GM21723 (cell line): ENCODE data around the gene GBF1.

ENCODE experiments used
- ATAC-seq: cut with Tn5 transposase; IDR thresholded peaks from one replicate; pipeline ENCODE4 v1.9.1; 2021; ENCODE audit warnings: mild to moderate bottlenecking, moderate library complexity; ENCODE audit not compliant: unreplicated experiment

The GBF1 gene

GRCh38 chr10:102394079-102394800 lies 148.9 kb downstream of the GBF1 start:
- peak; percentile 82 for ATAC-seq

- ATAC-seq, result peak; percentile 1
Observed at GRCh38 chr10:102394801-102395399, 149.6 kb downstream of the GBF1 start.

- ATAC-seq, result peak; percentile 34
Observed at GRCh38 chr10:102395400-102396316, 150.3 kb downstream of the GBF1 start, which contains the start of gene NFKB2. Gene NFKB2 (plus strand): TSS chr10:102395705. CDS start chr10:102395960, 255 bp downstream.

- no peak for ATAC-seq
Observed at GRCh38 chr10:102396317-102396650, 151.0 kb downstream of the GBF1 start.

- ATAC-seq, result no peak
Observed at GRCh38 chr10:102396730-102397151, 151.4 kb downstream of the GBF1 start.

GRCh38 chr10:102397222-102398171 lies 152.2 kb downstream of the GBF1 start:
- no peak for ATAC-seq

GRCh38 chr10:102398172-102399020 lies 153.1 kb downstream of the GBF1 start:
- ATAC-seq, result no peak

GRCh38 chr10:102399217-102400021 lies 154.1 kb downstream of the GBF1 start:
- peak; percentile 50 for ATAC-seq

GRCh38 chr10:102400076-102400475 lies 154.7 kb downstream of the GBF1 start:
- ATAC-seq, result no peak

- no peak for ATAC-seq
Observed at GRCh38 chr10:102400598-102401341, 155.4 kb downstream of the GBF1 start.

GRCh38 chr10:102401342-102401654 lies 156.0 kb downstream of the GBF1 start:
- ATAC-seq, result no peak

- no peak for ATAC-seq
Observed at GRCh38 chr10:102401735-102402511, 156.6 kb downstream of the GBF1 start.

GRCh38 chr10:102402512-102402896 lies 157.2 kb downstream of the GBF1 start:
- no peak for ATAC-seq

GRCh38 chr10:102403115-102403514 lies 157.8 kb downstream of the GBF1 start:
- no peak for ATAC-seq

- no peak for ATAC-seq
Observed at GRCh38 chr10:102404361-102405107, 159.2 kb downstream of the GBF1 start.

- no peak for ATAC-seq
Observed at GRCh38 chr10:102405108-102405571, 159.8 kb downstream of the GBF1 start.

- no peak for ATAC-seq
Observed at GRCh38 chr10:102405632-102406031, 160.3 kb downstream of the GBF1 start.
